GM19240 (cell line): ENCODE results near the gene PCBD1.
A peak's percentile ranks its signal among the peaks of the same experiment; 100 is the strongest.

ENCODE experiments used
- DNase-seq: peaks from one replicate; pipeline ENCODE4 v3.0.0; 2011; ENCODE audit warnings: low spot score; ENCODE audit not compliant: insufficient read length

The PCBD1 gene

DNA sequence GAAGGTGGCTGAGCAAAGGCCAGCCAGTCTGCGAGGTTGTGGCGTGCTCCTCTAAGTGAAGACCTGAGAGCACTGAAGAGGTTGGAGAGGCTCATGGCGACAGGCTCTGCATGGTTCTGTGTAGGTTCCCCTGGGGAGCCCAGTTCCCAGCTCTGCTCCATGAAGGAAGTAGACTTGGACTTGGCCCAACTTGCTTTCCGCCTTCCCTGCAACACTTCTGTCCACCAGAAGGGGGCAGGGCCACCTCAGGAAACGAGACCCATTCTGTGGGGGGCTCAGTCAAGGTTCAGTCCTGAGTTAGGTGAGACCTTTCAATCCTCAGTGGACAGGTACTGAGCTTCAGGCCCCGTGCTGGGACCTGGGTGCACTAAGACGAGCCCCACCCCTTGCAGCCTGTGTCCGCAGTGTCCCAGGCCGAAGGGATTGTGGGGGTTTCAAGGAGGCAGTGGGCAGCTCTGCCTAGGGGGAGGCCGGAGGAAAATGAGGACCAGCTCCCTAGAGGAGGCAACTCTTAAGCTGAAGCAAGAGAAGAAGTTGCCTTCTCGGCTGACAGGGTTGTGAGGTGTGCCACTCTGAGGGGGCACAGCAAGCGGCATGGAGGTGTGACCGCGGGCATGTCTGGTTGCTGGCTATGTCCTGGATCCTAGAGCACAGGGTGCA, 15.0 kb upstream of the PCBD1 start:
- peak; percentile 28 for DNase-seq

DNA sequence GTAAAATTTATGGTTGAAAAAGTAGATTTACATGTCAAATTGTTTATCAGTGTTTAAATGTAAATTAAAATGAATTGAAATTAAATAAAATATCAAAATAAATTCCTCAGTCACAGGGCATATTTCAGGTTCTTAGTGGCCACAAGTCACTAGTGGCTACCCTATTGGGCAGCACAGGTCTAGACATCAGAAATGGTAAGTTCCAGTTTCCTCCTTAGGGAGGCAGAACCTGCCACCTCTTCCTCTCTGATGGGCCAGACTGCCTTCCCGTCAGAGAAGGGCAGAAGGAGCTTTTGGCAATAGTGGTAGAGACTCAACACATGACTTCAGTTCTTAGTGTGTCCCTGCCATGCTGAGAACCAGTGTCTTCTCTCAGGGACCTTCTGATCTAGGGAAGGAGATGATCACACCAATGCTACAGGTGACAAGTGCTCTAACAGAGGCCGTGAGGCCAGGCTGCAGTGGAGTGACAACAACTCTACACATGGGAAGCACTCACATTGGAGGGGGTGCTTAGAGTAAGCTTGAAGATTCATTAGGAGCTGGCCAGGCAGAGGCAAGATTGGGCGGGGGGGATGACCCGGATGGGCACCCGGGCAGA, 14.4 kb upstream of the PCBD1 start:
- DNase-seq, result no peak

DNA sequence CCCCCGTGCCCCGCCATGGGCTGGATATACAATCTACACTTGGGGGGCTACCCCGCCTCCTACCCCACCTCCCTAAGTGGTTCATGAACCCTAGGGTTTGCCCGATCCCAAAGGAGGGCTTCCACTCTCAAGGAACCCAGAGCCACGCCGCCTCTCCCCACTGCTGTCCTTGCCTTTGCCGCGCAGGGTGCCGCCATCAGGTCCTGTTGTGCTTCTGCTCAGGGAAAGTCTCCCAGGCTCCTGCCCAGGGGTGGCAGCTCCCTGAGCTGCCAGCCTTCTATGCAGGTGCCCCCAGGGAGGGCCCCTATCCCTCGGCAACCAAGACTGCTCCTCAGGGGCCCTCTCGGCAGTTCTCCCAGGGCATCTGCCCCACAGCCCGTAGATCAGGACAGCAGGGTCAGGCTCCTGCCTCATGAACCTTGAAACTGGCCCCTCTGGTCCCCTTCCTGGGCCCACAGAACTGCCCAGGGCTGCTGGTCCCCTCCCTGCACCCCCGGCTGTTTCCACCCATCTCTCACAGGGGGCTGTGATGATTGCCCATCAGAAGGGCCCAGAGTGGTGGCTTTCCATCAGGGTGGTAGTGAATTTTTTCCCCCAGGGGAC, 13.0 kb upstream of the PCBD1 start:
- DNase-seq, result no peak

DNA sequence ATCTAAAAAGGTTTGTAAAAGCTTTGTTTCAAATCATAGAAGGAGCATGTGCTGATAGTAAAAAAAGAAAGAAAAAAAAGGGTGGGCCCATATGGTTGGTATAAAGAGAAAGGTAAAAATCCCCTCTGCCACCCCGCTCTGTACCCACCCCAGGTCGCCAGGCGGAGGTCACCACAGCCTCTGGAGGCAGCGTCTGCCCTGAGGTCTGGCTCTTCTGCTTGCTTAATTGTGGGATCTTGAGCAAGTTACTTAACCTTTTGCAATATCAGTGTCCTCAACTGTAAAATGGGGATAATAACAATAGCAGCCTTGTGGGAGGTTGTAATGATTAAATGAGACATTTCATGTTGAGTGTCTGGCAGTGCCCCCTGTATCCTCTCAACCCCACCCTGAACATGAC, 10.7 kb upstream of the PCBD1 start:
- no peak for DNase-seq

DNA sequence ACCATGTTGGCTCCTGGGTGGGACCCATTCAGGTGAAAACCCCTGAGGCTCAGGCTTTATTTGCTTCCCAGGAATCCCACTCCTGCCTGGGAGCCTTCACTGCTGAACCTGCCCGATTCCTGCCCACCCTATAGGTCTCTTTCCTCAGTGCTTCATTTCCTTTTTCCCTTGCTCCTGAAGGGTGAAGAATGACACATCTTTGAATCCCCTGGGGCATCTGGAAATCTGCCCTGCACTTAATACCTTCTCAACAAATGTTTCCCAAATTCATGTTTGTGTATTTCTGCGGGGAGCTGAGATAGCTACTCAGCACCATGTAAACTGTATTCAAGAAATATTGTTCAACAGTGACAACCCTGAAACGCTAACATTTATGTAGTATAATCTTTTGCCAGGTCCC, 10.3 kb upstream of the PCBD1 start:
- DNase-seq, result no peak

DNA sequence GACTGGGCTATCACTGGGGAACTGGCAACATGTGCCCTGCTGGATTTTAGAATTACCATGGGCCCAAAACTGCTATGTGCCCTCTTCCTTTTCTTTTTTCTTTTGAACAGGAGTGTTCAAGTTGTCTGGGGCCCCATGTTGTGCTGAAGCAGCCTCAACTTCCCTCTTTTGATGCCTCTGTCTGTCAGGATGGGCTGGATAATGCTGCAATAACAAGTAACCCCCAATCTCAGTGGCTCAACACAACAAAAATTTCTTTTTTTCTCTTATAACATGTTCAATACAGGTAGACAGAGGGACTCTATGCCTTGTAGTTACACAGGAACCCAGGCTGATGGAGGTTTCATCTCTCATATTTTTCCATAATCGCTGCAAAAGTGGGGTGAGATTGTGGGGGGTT, 8.2 kb upstream of the PCBD1 start:
- DNase-seq, result no peak

DNA sequence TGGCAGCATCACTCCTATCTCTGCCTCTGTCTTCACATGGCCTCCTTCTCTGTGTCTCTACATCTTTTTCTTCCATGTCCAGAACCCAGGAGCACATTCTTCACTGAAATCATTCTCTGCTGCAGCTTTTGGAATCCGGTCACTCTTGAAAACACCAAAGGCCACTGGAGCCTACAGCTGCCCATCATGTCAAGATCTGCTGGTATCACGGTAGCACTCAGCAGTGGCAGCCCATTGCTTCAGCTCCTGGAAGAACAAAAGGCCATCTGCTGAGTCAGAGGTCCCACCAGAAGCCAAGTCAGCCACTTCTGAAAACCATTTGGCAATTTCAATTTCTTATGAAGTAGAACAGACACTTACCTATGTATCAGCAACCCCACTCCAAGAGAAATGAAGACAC, 6.1 kb upstream of the PCBD1 start:
- no peak for DNase-seq

DNA sequence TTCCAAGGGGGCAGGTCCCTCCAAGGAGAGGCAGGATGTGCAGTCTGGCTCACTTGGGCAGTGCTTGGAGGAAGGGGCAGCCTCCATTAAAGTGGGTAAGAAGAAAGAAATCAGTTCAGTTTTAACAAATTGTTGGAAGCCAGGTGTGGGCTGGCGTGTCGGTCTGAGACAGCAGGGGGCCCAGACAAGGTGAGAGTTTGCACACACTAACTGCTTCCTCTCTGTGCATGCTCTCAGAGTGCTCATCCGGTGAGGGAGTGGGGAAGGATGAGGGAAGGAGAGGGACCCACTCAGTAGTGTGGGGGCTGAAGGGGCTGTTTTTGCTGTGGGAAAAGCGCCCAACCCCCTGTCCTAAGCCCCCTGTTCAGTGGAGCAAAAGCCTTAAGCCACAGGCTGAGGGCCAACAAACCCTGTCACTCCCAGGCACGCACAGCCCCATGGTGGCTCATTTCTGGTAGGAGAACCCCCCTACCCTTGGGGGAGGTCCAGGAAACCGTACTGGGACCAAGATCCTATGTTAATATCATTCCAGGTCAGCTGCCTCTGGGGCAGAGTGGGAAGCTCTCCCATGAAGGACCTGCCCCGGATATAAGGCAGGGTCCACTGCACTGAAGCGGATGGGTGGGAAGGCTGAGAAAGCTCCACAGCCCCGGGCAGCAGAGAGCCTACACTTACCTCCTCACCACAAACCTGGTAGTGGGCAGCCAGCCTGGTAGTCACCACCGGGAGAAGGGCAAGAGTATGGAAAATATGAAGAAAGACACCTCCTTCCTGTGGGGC, 5.1 kb upstream of the PCBD1 start:
- no peak for DNase-seq

DNA sequence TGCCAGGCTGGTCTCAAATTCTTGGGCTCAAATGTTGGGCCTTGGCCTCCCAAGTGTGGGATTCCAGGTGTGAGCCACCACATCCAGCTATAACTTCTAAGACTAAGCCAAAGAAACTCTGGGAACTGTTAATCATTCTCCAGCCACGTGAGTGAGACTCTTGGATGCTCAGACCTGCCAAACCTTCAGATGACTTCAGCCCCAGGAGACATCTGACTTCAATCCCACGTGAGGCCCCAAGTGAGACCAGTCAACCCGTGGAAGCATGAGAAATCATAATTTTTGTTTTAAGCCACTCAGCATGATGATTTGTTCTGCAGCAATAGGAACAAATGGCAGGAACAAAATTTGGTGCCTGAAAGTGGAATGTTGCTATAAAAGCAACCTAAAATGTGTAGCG, 4.3 kb upstream of the PCBD1 start:
- no peak for DNase-seq

DNA sequence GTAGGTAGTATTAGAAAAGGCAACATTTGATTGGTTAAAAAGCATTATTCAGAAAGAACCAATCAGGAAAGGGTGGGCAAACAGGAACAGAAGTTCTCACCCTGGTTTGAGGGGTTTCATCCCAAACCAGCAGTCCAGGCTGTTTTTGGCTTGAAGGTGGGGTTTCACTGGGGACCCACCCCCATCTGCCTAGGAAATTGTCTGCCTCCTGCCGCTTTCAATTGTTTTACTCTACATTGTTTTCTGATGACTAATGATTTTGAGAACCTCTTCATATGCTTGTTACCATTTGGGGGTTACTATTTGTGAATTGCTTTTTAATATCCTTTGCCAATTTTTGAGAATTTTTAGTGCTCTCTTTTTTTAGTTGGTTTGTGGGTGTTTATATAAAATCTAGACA, 3.3 kb upstream of the PCBD1 start:
- DNase-seq, result no peak

DNA sequence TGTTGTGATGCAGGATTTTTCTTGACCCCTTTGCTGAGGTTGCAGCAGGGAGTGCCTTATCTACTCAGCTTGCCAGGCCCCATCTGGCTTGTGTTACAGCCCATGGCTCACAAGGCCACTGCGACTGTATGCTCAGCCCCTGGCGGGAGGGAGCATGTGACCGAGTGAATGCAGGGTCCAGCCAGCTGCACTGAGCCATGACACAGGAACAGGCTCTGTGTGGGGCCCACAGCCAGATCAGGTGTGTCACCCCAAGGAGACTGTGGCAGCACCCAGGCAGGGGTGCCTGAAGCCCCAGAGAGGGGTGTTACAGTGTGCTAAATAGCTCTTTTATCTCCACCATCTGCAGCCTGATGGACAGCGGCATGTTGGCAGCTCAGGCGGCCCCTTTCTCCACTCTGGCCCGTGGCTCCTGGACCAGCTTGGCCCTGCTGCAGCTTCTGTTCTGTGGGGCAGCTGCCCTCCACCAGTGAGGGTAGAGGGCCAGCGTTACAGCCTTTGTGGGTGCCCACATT, 2.6 kb upstream of the PCBD1 start:
- DNase-seq, result no peak

DNA sequence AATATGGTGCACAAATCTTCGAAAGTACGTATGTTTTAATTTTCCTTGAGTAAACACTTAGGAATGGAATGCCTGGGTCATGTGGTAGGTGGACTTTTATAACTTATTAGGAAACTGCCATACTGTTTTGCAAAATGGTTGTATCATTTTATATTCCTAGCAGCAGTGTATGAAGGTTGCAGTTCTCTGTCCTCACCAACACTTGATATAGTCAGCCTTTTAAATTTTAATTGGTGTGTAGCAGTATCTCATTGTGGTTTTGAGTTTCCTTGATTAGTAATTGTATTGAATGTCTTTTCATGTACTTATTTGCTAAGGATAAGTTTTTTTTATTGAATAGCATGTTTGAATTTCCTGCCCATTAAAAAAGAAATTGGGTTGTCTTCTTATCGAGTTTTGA, 926 bp upstream of the PCBD1 start:
- no peak for DNase-seq

DNA sequence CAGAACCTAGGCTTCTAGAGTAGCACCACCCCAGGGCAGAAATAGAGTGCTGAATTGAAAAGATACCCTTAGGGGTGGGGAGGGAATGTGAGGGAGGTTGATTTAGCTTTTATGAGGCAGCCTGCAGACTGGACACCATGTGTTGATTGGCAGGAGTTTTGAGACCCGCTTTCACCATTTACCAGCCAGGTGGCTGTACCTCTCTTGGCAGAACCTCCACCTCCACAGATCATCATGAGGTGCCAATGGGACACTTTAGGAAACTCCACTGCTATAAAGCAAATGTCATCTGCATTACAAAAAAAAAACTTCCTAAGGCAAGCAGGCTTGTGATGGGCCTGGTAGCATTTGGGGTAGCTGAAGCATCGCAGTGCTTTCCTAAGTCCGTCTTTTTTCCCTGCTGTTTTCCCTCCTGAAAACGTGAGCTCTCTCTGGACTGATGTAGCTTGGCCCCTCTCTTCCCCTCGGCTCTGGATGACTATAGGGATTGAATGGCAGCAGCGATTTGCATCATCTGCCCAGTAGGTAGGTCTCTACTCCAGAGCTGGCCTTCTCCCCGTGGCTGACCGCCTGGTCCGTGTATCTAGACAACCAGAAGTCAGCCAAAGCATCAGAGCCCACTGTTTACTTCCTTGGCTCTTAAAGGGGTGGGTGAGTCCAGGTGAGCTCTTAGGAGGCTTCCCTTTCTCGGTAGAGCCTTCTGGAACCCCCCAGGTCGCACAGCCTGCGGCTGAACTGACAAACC, 1.3 kb downstream of the PCBD1 start:
- no peak for DNase-seq

DNA sequence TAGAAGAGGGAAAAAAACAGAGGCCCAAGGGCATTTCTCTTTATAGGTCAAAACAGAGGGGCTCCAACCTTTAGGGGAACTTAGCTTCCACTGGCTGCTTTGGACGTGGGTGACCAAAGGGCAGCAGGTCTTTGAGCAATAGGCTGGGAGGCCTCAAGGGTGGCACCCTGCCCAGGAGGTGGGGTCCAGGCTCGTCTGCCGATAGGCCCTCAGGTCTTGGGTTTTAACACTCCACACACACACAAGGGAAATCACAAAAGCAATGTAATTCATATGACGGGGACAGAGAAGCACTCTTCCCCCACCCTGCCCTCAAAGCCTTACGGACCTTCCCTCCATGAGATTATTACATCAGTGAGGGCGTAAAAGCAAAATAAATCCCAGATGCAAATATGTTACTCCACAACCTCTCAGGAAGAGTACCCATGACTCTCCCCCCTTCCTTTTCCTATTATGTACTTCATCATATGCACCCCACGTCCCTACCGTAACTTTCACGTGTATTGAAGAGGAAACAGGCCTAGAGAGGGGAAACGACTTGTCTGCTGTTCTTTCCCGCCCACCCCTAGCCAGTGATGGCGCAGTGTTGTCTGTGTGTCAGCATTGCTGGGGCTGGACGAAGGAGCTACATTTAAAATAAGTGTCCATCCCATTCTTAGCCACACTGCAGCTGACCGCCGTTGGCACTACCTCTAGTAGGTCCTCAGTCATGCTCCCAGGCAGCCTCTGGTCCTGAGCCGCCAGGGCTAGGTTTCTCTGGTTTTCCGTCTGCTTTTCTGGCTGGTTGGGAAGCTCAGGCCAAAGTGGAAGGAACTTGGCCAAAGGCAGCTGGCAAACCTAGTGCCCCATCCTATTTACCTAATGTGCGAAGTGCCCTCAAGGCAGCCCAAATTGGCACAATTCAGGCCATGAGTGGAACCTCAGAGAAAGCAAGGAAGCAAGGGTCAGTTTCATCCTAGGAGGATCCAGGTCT, 2.1 kb downstream of the PCBD1 start:
- DNase-seq, result no peak

DNA sequence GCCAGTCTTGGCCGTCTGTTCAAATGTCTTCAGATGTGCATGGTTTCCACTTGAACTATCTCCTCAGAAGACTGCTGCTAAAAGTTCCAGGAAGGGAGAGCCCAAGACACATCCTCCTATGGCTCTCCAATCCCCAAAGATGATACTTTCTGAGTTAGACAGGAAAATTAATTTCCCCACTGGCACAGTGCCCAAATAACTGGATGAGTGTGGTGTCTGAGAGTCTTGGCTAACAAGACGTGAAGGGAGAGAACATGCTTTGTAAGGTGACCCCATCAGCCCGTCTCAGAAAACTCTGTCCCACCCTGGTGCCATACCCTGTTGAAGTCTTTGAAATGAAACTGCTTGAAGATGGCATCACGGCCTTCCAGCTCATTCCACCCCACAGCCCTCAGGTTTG, 2.9 kb downstream of the PCBD1 start:
- DNase-seq, result no peak

DNA sequence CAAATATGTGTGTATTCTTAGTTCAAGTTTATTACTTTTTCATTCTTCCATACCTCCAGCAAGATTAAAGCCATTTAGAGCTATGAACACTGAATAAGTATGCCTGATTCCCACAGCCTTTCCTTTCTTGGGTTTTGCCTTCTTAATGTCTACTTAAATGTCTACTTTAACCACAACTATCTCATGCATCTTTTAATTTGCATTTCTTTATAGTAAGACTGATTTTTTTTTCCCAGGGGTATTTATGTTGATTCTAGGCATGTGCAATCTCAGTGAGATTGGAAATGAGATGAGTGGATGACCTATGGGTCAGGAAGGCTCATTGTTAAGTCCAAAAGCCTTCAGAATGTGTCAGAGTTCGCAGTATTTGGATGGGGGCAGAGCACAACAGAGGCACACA, 3.6 kb downstream of the PCBD1 start:
- no peak for DNase-seq

DNA sequence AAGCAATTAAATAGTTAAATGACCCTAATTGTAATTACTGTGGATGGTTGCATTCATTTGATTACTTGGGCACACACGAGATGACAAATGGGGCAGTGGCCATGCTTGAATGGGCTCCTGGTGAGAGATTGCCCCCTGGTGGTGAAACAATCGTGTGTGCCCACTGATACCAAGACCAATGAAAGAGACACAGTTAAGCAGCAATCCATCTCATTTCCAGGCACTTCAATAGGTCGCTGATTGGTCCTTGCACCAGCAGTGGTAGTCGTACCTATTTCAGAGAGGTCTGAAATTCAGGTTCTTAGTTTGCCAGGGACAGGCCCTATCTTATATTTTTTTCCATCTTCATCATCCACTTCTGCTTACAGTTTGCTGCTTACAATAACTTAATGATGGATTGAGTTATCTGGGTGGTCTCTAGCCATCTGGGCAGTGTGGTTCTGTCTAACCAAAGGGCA, 8.3 kb downstream of the PCBD1 start:
- DNase-seq, result peak; percentile 49

DNA sequence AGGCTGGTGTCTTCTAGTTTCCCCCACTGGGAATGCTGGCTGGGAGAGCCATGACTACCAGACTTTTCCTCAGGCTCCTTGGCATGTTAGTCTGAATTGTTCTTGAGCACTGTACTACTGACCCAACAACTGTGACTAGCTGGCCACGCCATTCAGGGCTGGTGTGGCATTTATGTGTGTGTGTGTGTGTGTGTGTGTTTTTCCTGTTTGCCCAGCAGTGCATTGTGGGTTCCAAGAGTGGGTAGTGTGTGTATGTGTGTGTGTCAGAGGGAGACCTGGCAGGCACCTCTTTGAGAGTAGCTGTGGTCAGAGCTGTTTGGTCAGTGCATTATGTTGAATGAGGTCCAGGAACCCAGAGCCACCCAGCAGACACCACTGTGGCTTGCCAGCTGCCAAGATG, 9.2 kb downstream of the PCBD1 start:
- no peak for DNase-seq

DNA sequence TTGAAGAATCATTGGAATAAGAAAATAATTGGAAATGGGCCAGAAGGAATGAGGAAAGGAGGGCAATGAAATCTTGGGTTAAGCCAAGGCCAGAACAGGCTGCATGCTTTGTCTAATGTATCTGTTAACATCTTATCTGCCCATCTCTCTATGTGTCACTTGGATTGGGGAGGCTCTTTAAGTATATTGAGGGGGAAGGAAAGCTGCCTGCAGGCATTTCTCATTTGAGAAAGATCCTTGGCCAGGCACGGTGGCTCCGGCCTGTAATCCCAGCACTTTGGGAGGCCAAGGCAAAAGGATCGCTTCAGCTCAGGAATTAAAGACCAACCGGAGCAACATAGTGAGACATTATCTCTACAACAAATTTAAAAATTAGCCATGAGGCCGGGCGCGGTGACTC, 14.3 kb downstream of the PCBD1 start:
- DNase-seq, result no peak

DNA sequence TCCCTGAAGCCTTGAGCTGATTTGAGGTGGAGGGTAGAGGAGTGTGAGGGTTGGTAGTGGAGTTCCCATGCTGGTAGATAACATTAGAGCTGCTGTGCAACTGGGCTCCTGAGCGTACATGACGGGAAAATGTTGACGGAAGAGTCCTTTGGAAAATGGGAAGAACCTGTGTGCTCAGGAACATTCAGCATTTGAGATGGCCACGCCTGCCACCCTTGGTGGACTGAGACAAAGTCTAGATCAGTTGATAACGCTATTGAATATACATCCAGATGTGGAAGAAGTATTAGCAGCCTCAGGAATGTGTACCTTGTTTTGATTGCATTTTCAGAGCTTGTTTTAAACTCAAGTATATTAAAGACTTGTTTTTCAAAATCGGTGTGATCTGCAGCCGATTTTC, 16.1 kb downstream of the PCBD1 start:
- no peak for DNase-seq
